HCT116 (cell line): Measurements from ENCODE around the gene CRIM1.

Experiments
- ATF3 ChIP-seq: IDR thresholded peaks from 2 replicates; pipeline ENCODE4 v1.6.1; 2012
- CTCF ChIP-seq, 3 experiments: fragments of 200-600 bp in 1 of 3; sonication (generic) in 1 of 3; IDR thresholded peaks in 2 of 3; conservative IDR thresholded peaks in 1 of 3; 2 replicates each; pipeline ENCODE4 v1.5.1; 2012 to 2017; ENCODE audit warnings: low read depth in 2 of 3, low read length in 2 of 3, antibody characterized with exemption in 1 of 3, borderline replicate concordance in 1 of 3, control low read depth in 1 of 3, mild to moderate bottlenecking in 1 of 3, mixed read lengths in 1 of 3, mixed run types in 1 of 3, moderate library complexity in 1 of 3; ENCODE audit not compliant: insufficient read depth in 1 of 3
- POLR2AphosphoS5 ChIP-seq: IDR thresholded peaks from 2 replicates; pipeline ENCODE4 v1.6.1; 2011; ENCODE audit warnings: mild to moderate bottlenecking, low read depth, low read length, moderate library complexity
- RAD21 ChIP-seq: IDR thresholded peaks from 2 replicates; pipeline ENCODE4 v1.6.1; 2012; ENCODE audit warnings: low read depth, mild to moderate bottlenecking
- SRF ChIP-seq: IDR thresholded peaks from 2 replicates; pipeline ENCODE4 v1.6.1; 2012; ENCODE audit warnings: low read depth

GRCh38 chr2:36360063-36360462, 4.5 kb downstream of the CRIM1 start:
- no peak for TF ChIP-seq ATF3
- no peak for TF ChIP-seq POLR2AphosphoS5
- no peak for TF ChIP-seq CTCF (IDR thresholded peaks at IDR 0.05 in 2 of 3, conservative IDR thresholded peaks at IDR 0.05 in 1 of 3; ENCODE audit: borderline replicate concordance in 1 of 3, insufficient read depth in 1 of 3, low read depth in 2 of 3, low read length in 2 of 3)
- no peak for TF ChIP-seq RAD21
- no peak for TF ChIP-seq SRF
